Right lung (tissue), 5 donors: Measurements from ENCODE around the gene NRDE2. TPM values are rescaled to one million over a fixed set of nuclear protein-coding genes. Genes with fewer than 3 reads are reported as not detected.
"Not testable (repeated sequence)": the region's sequence is repeated elsewhere in the genome, so short reads cannot be mapped to it uniquely, and the experiment has no call there.

Experiments used
- DNase-seq, 2 donors: peaks; one replicate each; pipeline ENCODE4 v3.0.0-alpha.2; 2013
- polyA plus RNA-seq, 5 donors: library from polyadenylated mRNA; unstranded; fragments of 120-200 nt; gene quantifications; one replicate each; pipeline versions ENCODE4 v1.2.1 to v1.2.3, GENCODE V29; 2013; ENCODE audit warnings: inconsistent platforms in 1 of 5, low replicate concordance in 1 of 5; ENCODE audit not compliant: insufficient read length in 5 of 5, insufficient read depth in 1 of 5

NRDE2 gene
- polyA plus RNA-seq, 5 donors: 17.4 to 24.7 (median 20.0) TPM

DNA sequence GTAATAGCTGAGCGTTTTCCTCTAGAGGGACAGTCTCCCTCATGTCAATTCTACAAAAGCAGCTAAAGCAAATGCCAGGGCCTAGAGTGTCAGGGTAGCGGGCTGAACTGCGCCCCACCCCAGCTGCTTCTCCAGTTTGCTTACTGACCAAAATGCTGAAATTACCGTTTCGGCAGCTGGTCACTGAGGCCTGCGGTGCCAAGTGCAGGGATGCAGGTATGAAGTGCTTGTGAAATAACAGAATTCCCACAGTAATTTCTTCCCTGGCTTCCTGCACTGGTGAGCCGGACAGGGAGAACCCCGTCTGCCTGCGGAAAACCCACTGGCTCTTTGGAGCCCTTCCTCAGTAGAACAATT is 56.3 kb downstream of the NRDE2 start:
- no peak for DNase-seq

DNA sequence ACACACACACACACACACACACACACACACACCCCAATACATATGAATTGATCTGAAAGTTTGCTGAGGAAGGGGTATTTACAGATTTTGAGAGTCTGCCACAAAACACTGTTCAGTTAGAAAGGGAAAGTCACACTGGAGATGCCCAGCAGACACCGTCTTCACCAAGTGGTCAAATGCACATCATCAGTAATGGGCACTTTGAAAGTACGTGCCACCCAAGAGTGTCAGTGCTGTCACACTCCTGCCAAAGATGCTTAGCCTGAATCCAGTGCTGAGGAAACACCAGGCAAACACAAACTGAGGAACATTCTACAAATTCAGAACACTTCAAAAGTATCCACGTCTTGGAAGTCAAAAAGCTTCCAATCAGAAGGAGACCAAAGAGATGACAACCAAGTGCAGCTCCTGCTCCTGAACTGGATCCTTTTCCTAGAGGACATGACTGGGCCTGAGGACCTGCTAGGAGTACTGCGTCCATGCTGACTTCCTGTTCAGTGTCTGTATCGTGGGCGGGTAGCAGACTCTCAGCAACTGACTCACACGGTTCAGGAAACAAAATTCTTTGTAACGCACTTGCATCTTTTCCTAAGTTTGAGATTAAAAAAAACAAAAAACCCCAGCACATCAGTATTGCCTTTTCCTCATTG is 56.8 kb downstream of the NRDE2 start:
- DNase-seq: no peak

DNA sequence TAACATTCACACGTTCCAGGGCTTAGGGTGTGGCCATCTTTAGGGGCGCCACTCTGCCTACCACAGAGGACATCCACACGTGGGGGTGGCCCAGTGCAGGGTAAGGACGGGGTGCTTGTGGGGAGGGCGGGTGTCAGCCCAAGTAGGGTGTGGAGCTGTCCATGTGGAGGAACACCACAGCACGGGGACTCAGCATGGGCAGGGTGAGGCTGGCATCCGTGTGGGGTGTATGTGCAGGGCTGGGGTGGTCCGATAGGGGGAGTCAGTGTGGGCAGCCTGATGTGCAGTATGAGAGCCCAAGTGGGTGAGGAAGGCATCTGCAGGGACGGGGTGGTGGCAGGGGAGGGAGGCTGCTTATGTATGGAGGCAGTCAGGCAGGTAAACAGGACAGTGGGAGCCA is 57.7 kb downstream of the NRDE2 start:
- no peak for DNase-seq

DNA sequence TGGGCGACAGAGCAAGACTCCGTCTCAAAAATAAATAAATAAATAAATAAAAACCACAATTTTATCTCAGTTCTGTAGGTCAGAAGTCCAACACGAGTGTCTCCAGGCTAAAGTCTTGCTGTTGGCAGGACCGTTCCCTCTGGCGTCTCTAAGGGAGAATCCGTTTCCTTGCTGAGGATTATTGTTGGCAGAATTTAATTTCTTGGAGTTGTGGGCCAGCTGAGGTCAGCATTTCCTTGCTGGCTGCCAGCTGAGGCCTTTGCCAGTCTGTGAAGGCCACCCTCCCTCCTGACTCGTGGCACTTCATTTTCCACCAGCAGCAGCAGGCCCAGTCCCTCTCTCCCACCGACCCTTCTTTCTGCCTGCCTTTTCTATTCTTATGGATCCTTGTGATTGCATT is 58.2 kb downstream of the NRDE2 start:
- DNase-seq: no peak

DNA sequence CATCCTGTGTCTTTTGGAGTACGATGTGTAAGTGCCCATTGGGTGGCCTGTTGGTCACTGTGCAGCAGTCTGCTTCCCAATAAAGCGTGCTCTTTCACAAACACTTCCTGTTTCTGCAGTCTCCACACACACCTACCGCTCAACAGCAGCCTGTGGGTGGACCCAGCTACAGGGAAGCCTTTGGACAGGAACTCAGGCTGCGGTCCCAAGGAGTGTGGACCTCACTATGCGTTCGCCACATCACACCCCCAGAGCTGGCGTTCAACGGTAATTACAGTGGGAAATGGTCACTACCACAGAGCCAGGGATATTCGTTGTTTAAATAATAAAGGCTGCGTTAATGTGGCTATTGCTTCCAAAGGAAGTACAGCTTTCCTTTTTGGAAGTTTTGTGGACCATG is 59.2 kb downstream of the NRDE2 start:
- DNase-seq: no peak

DNA sequence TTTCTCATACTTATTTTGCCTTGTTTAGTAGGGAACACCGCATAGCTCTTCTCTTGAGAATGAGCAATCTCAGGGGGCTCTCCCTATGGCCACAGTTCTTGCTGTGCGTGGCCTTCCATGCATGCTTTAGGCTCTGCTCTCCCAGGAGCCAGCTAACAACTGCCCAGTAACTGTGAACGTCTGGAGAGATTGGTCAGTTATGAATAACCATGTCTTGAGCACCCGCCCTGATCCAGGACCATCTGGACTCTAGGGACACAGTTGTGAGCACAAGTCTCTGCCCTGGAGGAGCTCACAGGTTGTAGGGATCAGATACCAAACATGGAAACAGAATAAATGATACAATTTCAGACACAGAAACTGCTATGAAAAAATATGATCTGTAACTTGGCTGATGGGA is 63.3 kb downstream of the NRDE2 start:
- no peak for DNase-seq

DNA sequence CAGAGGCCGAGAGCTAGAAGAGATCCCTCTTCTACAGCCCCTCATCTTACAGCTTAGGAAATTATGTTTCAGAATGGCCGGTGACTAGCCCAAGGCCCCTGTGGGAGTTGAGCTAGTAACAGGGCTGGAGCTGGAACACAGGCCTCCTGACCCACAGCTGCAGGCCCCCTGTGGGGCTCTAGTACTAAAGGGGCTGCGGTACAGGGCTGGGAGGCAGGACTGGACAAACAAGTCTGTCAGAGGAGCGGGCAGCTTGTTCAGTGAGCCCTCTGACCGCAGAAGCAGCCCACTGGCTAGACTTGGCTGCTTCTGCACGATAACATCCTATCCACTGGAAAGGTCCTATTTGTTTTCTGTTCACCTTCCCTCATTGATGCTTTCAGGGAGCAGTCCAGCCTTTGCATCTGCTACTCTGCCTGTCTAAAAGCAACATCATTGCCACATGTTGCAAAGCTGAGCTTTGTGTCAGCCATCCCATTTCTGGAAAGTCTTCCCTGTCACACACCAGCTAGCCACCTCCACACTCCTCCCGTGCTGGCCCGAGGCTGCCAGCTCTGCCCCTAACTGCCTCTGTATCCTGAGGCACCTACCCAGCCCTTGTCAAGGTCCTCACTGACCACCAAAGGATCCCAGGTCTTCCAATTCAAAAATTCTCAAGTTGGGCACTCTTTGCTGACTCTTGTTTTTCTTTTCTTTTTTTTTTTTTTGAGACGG is 65.1 kb downstream of the NRDE2 start:
- DNase-seq: no peak

DNA sequence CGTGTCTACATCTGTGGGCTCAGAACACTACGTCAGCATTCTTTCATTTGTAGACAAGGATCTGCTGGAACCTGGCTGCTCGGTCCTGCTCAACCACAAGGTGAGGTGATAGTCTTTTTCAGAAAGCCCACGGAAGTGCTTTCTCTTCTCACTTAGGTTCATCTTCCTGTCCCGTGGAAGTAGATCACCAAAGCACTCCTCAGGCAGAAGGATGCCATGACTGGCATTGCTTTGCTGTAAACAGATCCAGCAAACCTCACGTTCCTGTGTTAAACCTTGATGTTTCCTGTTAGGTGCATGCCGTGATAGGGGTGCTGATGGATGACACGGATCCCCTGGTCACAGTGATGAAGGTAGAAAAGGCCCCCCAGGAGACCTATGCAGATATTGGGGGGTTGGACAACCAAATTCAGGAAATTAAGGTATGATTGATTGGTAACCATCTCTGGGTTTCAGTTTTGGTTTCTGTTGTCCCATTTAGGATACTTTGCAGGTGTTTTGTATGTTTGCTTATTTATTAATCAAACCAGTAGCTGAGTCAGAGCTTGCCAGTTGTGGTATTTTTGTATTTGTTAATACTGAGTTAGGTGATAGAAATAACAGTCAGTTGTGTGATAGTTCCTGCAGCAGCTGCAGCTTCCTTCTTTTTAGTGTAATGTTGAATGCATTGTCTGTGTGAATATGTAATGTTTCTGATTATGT is 67.8 kb downstream of the NRDE2 start:
- DNase-seq: no peak

DNA sequence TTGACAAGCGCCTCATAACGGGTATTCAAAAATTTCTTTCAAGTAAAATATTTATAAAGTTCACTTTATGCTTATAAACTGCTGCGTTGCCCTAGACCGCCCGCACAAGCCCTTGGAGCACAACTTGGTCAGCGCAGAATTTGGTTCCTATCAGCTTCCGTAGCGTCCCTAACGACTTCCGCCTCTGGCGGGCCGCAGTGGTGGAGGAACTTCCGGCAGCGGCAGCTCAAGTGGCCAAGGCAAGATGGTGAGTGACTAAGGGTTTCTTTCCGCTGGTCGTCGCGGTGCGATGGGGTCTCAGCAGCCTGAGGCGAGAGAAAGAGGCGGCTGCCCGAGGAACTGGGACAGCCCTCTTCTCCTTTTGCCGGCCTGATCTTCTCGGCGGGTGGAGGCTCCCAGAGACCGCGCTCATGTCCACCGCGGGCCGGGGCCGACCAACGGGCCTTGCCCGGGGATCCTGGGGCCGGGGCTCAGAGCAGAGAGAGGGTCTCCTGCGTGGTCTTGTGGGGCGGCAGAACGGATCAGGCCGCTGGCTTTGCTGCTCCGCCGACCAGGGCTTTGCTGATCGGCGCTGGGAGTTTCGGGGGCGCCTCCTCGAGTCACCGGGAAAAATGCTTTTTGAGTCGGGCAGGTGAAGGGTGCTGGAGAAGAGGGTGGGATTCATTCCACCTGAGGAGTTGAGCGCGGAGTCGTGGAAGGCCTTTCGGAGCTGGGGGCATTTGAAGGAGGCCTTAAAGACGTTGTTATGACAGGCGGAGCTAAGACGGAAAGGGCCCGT is 75.2 kb downstream of the NRDE2 start, which contains the start of gene PSMC1:
PSMC1 (plus strand) TSS at position 200 of the 778 bp plus-strand sequence; CDS start at position 245, 45 bp downstream.
- peak; percentile 86 to 90 for DNase-seq

DNA sequence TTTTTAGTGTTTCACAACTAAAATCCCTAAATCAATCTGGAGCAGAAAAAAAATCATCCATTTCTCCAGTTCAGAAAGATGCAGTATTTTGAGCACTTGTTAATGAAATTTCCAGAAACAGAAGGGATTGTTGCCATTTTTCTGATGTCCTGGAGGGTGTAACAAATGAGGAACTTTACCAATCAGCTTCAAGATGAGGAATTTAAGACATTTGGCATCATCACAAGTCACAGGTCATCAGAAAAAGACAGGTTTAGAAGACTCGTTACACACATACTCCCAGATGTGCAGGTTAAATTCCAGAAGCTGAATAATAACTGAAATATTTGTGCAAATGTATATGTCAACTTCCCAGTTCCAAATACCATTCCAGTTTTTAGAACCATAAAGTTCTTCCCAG is 75.9 kb downstream of the NRDE2 start:
- DNase-seq: no peak

DNA sequence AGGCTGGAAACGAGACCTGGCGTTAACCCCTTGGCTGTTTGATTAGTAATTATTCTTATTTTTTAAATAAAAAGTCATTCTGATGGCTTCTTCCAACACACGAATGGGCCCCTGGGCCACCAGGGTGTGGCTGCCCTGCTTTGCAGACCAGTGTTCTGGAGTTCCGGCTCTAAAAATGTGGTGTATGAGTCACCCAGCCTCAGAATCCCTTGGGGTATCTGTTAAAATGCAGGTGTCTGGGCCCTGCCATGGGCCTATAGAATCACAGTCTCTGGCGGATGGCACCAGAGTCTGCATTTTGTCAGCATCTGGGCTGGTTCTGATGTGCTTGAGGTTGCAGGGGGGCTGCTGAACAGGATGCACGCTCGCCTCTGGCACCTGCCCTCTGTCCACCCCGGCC is 77.9 kb downstream of the NRDE2 start:
- no peak for DNase-seq

DNA sequence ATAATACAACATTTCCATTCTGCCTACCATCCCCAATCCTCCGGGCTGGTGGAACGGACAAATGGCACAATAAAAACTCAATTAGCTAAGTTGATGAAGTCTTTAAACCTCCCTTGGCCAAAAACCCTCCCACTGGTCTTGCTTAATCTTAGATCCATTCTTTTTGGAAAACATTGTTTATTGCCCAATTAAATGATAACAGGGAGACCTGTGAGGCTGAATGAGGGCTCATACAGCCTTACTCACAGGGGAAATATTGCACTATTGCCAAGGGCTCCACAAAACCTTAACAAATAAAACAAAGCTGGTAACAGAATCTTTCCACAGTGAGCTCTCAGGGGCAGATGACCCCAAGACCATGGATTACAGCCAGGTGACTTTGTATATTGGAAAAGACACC is 83.1 kb downstream of the NRDE2 start:
- DNase-seq: no peak

DNA sequence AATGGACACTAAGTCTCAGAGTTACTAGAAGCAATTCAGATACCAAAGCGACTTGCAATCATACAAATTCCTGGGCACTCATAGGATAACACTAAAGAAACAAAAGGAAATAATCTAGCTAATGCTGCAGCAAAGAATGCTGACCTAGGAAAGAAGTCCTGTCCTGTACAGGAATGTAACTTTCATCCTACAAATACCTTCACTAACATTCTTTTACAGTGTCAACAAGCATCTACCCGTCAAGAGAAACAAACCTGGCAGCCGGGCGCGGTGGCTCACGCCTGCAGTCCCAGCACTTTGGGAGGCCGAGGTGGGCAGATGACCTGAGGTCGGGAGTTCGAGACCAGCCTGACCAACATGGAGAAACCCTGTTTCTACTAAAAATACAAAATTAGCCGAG is 84.3 kb downstream of the NRDE2 start:
- DNase-seq: not testable (repeated sequence)

DNA sequence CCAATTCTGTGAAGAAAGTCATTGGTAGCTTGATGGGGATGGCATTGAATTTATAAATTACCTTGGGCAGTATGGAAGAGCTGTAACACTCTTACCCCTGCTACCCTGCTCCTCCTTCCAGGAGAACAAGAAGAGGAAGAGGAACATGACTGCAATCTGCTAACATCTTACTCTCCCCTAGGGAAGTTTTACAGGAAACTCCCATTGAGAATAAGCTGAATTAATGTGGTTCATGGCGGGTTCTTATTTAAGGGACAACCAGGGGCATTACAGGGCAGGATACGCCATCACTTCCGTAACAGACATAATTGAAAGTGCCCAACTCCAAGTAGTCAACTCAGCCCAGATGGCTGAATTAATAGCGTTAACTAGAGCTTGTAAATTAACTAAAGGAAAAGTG is 84.8 kb downstream of the NRDE2 start:
- no peak for DNase-seq

DNA sequence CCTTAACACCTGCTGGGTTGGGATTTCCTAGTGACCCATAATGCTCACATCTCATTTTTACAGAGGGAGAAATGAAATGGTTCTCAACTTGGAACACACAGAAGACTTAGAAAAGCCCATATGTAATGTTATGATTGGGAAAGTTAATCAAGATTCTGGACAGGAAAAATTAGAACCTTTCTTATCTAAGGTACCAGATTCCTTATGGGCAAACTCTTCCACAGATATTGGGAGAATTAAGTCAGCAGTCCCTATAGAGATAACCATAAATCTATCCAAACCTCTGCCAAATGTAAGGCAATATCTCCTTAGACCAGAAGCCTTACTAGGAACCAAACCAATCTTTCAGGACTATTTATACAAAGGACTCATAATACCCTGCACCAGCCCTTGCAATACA is 89.3 kb downstream of the NRDE2 start:
- DNase-seq: no peak

DNA sequence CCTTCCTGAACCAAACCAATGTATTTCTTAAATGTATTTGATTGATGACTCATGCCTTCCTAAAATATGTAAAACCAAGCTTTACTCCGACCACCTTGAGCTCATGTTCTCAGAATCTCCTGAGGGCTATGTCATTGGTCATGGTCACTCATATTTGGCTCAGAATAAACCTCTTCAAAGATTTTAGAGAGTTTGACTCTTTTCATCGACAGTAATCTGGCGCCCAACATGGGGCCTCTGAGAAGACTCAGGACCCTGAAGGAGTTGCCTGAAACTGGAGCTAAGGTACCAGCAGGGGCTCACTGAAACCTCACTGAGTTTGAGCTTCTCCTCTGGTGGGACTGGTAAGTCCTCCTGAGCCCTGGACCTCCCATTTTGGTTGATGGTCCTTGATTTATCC is 92.6 kb downstream of the NRDE2 start:
- DNase-seq: no peak

DNA sequence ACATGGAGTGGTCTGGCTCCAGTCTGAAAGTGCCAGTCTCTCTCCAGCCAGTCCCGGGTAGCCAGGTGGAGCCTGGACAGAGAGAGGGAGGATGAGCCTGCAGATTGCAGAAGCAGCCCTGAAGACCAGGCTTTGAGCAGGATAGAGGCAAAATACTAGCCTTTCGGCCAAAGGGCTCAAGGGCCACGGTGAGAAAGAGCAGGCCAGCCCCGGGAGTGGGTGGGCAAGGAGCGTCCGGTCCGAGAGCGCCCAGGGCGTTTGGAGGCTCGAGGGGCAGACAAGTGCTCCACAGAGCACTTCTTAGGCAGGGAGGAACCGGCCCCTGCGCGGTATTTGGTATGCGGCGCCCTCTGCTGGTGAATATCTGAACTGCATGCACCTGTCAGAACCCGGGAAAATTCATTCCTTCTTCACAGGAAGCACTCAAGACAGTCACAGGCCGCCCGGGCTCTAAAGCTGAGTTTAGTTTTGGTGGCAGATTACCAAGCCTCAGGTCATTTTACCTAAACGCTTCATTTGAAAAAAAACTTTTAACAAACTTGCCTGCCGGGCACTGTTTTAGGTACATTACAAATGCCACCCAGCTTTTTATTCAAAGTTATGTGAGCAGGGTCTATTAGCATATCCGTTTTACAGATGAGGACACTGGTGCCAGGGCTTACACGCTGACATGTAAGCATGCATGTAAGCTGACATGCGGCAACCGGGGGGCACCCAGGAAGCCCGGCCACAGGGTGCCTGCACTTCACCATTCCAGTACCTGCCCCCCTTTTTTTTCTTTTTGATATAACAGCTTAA is 96.4 kb downstream of the NRDE2 start:
- peak in 1 of 2 donors; percentile 27 for DNase-seq

DNA sequence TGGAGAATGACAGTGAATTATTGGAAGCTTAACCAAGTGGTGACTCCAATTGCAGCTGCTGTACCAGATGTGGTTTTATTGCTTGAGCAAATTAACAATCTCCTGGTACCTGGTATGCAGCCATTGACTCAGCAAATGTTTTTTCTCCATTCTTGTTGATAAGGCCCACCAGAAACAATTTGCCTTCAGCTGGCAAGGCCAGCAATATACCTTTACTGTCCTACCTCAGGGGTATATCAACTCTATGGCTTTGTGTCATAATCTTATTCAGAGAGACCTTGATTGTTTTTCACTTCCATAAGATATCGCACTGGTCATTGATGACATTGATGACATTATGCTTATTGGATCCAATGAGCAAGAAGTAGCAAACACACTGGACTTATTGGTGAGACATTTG is 101.8 kb downstream of the NRDE2 start:
- DNase-seq: not testable (repeated sequence)

DNA sequence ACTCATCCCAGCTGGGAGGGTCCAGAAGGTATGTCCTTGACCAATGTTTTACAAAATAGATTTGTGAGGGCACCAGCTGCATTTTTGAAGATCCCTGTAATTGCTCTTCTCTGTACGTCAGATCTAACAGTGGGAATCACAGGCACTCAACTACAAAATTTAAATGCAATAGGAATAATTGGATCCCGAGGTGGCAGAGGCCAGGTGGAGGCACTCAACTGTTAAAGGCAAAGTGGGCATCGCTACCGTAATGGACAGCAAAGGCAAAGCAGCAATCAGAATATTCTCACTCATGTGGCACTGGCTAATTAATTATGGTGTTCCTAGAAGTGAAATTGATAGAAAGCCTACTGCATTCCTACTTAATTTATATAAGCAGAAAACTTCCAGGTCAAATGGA is 103.3 kb downstream of the NRDE2 start:
- no peak for DNase-seq
